ENCODE results near the gene SEMA5B. TPM values are rescaled to one million over a fixed set of nuclear protein-coding genes. Genes with fewer than 3 reads are reported as not detected.

Gene SEMA5B
- total and polyA plus RNA-seq, 2 donors (not counting 3 experiments of a cell fraction or from before 2014, with no cell fraction given) = 0.07 TPM; not detected in 1

DNA sequence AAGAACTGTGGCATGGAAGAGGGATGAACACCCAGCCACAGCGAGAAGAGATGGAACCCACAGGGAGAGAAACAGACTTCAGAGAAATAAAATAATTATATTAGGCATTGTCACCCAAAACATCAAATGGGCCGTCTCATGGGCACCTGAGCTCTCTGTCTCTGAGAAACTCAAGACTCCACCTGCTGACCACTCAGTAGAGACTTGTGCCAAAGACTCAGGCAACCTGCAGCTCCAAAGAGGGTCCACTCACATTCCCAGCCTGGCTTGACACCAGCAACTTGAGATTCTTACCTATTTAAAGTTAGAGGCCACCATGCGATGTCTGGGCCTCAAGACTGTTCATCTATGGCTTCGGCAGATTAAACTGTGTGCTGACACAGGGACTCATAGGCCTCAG is 12.0 kb downstream of the SEMA5B start:
- Histone ChIP-seq H2AFZ (ENCODE audit: low read depth, low read length) (no peak overlapping the region), H3K4me2 (ENCODE audit: insufficient read depth, low read length) (no peak overlapping the region), H3K9me3 (replicated peaks; ENCODE audit: control insufficient read depth, insufficient read depth, low read length) (no peaks in the 10 kb centered on the region), H3K4me1 (ENCODE audit: control insufficient read depth, extremely low read depth, insufficient read depth, low read length) (no peaks in the 10 kb centered on the region), H3K79me2 (ENCODE audit: control insufficient read depth, insufficient read depth, low read length) (no peaks in the 10 kb centered on the region), H3K9me1 (replicated peaks; ENCODE audit: control insufficient read depth, extremely low read depth, insufficient read depth, low read length) (no peaks in the 10 kb centered on the region), H3K27ac (ENCODE audit: insufficient read depth, low read depth, low read length) (no peak overlapping the region), H4K20me1 (replicated peaks; ENCODE audit: control insufficient read depth, extremely low read depth, insufficient read depth, low read length) (no peaks in the 10 kb centered on the region), H3K4me3 (replicated peaks in 1 of 3; ENCODE audit: insufficient read depth in 1 of 3, low read depth in 1 of 3, low read length in 3 of 3) (no peak overlapping the region), H3K9ac (replicated peaks; ENCODE audit: extremely low read depth, insufficient read depth, low read length) (no peak overlapping the region), H3K36me3 (ENCODE audit: control insufficient read depth in 2 of 2, extremely low read depth in 1 of 2, insufficient read depth in 2 of 2, low read length in 2 of 2) (no peaks in the 10 kb centered on the region), H3K27me3 (ENCODE audit: control insufficient read depth in 2 of 2, insufficient read depth in 2 of 2, low read length in 2 of 2) (peaks cover 13 to 18% of the 10 kb centered on the region in 2 experiments)
- DNase-seq (ENCODE audit: low read depth, low spot score) (no peak), FAIRE-seq (no peak)
- no peak for TF ChIP-seq POLR2A (IDR thresholded peaks at IDR 0.05; ENCODE audit: low read depth, low read length)
- TF ChIP-seq FOS (IDR thresholded peaks at IDR 0.05; ENCODE audit: borderline replicate concordance, insufficient read depth, low read length) = no peak
- TF ChIP-seq EZH2 (IDR thresholded peaks at IDR 0.05; ENCODE audit: borderline replicate concordance, low read depth, low read length, severe bottlenecking) = no peak
- no peak for TF ChIP-seq GATA2 (IDR thresholded peaks at IDR 0.05; ENCODE audit: insufficient read depth, insufficient read length, low read depth, low read length)
- no peak for TF ChIP-seq MYC (IDR thresholded peaks at IDR 0.05; ENCODE audit: low read depth, low read length)
- TF ChIP-seq, protein P1, sequence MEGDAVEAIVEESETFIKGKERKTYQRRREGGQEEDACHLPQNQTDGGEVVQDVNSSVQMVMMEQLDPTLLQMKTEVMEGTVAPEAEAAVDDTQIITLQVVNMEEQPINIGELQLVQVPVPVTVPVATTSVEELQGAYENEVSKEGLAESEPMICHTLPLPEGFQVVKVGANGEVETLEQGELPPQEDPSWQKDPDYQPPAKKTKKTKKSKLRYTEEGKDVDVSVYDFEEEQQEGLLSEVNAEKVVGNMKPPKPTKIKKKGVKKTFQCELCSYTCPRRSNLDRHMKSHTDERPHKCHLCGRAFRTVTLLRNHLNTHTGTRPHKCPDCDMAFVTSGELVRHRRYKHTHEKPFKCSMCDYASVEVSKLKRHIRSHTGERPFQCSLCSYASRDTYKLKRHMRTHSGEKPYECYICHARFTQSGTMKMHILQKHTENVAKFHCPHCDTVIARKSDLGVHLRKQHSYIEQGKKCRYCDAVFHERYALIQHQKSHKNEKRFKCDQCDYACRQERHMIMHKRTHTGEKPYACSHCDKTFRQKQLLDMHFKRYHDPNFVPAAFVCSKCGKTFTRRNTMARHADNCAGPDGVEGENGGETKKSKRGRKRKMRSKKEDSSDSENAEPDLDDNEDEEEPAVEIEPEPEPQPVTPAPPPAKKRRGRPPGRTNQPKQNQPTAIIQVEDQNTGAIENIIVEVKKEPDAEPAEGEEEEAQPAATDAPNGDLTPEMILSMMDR (IDR thresholded peaks at IDR 0.05; ENCODE audit: extremely low read depth in 1 of 2, insufficient read depth in 1 of 2, low read depth in 1 of 2, low read length in 2 of 2) = no peak
- TF ChIP-seq POLR2AphosphoS5 (IDR thresholded peaks at IDR 0.05; ENCODE audit: insufficient read depth, low read depth, low read length) = no peak
- TF ChIP-seq JUN (IDR thresholded peaks at IDR 0.05; ENCODE audit: borderline replicate concordance, insufficient read depth, insufficient read length, low read depth) = no peak
- TF ChIP-seq, protein P2, sequence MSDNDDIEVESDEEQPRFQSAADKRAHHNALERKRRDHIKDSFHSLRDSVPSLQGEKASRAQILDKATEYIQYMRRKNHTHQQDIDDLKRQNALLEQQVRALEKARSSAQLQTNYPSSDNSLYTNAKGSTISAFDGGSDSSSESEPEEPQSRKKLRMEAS (IDR thresholded peaks at IDR 0.05; ENCODE audit: insufficient read depth, insufficient read length) = no peak
- CTCF ChIA-PET = interaction anchor here (1.1 to 1.9 kb wide), 3 partner anchors 13 to 260 kb away, joined by 3 to 5 read pairs (median 4); no protein-coding TSS in a partner anchor
- BruUV-seq (replicated peaks) = no TSS peak
- dilution Hi-C loops (cut with MboI; ENCODE audit: extremely low pct_ligation_motif_present, low sequenced_read_pairs) (no loop called here), intact Hi-C loops (cut with micrococcal nuclease) (no loop called here)
- POLR2A ChIA-PET = no interaction called here

Data from endothelial cell of umbilical vein (primary cell).